HUES64 (cell line): ENCODE results near the gene STARD13.

ENCODE experiments used
- H3K27ac ChIP-seq: 2 replicates; pipeline ENCODE4 v1.7.0; 2013; ENCODE audit warnings: low read depth, low read length, inconsistent platforms
- H3K27me3 ChIP-seq: 2 replicates; pipeline ENCODE4 v1.6.1; 2013; ENCODE audit warnings: mild to moderate bottlenecking, low read length; ENCODE audit not compliant: insufficient read depth
- H3K36me3 ChIP-seq: 2 replicates; pipeline ENCODE4 v1.6.1; 2013; ENCODE audit warnings: mild to moderate bottlenecking, low read length; ENCODE audit not compliant: insufficient read depth
- H3K4me1 ChIP-seq: 2 replicates; pipeline ENCODE4 v1.6.1; 2013; ENCODE audit warnings: mild to moderate bottlenecking, low read length, moderate library complexity; ENCODE audit not compliant: insufficient read depth
- H3K4me3 ChIP-seq: 2 replicates; pipeline ENCODE4 v1.5.1; 2013; ENCODE audit warnings: mild to moderate bottlenecking, low read length, moderate library complexity
- H3K9ac ChIP-seq: 2 replicates; pipeline ENCODE4 v1.6.1; 2013; ENCODE audit warnings: mild to moderate bottlenecking, low read depth, low read length
- H3K9me3 ChIP-seq: 2 replicates; pipeline ENCODE4 v1.6.1; 2013; ENCODE audit warnings: low read depth, low read length; ENCODE audit not compliant: insufficient read depth
- WGBS: fragments of 150-250, 120-280 bp; methylation state at CpG from one replicate; pipeline ENCODE4 v1.1.7; 2013; ENCODE audit warnings: missing lambda C conversion rate; 5-methylcytosine and 5-hydroxymethylcytosine counted together

Gene STARD13

DNA sequence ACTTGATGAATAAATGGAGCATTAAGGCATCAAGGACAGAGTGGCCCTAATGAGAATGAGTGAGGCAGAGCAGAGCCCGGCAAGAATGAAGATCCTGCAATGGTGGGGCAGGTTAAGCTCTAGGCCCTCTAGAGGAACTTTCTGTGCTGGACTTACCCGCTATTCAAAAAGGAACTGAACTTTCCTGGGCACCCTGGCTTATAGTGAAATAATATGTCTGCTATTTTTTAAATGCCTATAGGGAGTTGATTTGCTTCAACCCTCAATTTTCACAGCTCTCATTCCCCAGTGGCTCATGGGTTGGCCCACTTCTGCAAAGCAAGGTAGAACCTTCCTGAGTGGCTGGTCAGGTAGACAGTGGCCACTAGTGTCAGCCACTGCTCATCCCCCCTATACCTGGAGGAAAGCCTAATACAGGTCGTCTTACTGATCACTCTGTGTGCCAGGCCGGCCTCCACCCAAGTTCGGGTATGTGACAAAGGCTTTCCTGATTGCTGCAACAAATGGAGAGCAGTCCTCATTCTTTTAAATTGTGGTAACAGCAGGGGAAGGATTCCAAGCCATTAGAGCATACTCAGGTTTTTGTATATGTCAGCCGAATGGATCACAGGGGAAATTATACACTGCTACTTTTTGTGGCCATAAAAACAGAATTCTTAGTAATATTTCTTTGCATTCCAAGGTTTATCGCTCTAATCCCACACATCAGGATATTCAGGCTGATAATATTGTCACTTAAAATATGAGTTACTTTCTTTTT, 166.4 kb downstream of the STARD13 start:
- no peaks in the 10 kb centered on the region for H3K9me3 ChIP-seq
- no peak overlapping the region for H3K4me3 ChIP-seq
- no peaks in the 10 kb centered on the region for H3K36me3 ChIP-seq
- peaks cover 14% of the 10 kb centered on the region for H3K4me1 ChIP-seq
- WGBS, result 82% methylated on average over 6 of the region's 7 CpGs
- no peak overlapping the region for H3K9ac ChIP-seq
- no peak overlapping the region for H3K27ac ChIP-seq
- no peaks in the 10 kb centered on the region for H3K27me3 ChIP-seq

DNA sequence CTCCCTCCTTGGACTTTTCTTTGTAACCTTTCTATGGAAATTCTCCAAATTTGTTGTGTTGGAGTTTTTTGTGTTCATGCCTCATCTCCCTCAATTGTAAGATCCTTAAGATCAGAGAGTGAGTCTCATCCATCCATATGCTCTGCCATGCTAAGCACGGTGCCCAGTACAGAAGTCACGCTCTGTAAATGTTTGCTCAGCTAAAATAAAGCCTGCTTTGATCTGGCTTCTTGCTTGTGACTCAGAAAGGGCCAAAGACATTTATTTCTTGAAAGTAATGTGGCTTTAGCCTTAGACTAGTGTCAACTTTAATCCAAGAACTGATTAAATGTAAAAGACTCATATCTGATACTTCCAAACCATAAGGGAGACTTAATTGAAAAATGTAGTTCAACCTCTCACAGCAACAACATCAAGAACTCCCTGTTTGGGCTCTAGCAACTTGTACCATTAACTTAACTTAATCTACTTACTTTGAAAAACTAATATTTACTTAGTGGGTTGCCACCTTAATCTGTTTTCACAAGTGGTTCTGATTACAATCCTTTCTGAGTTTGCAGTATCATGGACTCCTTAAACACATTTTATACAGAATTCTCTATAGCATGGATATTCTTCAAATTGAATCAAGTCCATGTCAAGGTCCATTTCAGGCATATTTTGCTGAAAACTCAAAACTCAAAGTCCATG, 169.1 kb downstream of the STARD13 start:
- Histone ChIP-seq H3K27me3 (no peaks in the 10 kb centered on the region), H3K9me3 (no peaks in the 10 kb centered on the region), H3K36me3 (no peaks in the 10 kb centered on the region), H3K4me3 (no peak overlapping the region), H3K9ac (no peak overlapping the region), H3K4me1 (no peaks in the 10 kb centered on the region), H3K27ac (no peak overlapping the region)
- 91% methylated on average over 2 of the region's 2 CpGs for WGBS

DNA sequence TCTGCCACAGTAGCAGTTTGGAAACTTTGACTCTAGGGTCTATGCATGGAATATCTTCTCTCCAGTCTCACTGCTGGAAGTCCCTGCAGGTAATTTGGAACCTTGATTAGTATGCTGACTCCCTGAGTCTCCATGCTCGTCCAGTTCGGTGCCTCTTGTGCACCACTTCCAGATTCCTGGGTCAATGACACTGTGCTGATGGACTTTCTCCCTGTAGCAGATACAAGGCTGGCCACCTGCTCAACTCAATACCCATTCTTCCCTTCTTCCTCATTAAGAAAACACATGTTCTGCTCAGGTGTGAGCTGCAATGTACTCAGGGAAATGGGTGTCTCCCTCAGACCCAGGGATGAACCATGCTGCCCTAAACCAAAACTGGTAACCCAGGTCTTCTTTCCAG, 170.3 kb downstream of the STARD13 start:
- H3K4me1 ChIP-seq, result no peaks in the 10 kb centered on the region
- H3K27ac ChIP-seq, result no peak overlapping the region
- no peaks in the 10 kb centered on the region for H3K27me3 ChIP-seq
- H3K9me3 ChIP-seq, result no peaks in the 10 kb centered on the region
- no peaks in the 10 kb centered on the region for H3K36me3 ChIP-seq
- H3K4me3 ChIP-seq, result no peak overlapping the region
- H3K9ac ChIP-seq, result no peak overlapping the region
- WGBS, result 95% methylated on average over 2 of the region's 2 CpGs

DNA sequence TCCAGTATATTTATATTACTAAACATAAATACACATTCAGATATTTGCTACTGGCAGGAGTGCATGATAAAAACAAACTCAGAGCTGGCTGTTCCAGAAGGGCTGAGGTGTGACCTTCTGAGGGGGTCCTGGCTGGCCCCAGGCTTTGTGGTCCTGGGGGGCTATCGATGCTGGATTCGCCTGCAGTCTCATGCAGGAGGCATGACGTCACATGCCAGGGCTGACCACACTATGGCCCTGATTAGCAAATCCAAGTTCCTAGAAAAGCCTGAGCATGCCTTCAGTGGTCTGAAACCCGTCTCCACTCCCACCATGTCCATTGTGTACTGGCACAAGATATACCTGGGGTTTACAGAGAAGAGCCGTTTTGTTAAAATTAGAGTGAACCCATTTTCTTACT, 171.4 kb downstream of the STARD13 start:
- H3K36me3 ChIP-seq, result no peaks in the 10 kb centered on the region
- no peaks in the 10 kb centered on the region for H3K27me3 ChIP-seq
- H3K9ac ChIP-seq, result no peak overlapping the region
- no peak overlapping the region for H3K27ac ChIP-seq
- 91% methylated on average over 5 of the region's 5 CpGs for WGBS
- no peaks in the 10 kb centered on the region for H3K4me1 ChIP-seq
- H3K4me3 ChIP-seq, result no peak overlapping the region
- no peaks in the 10 kb centered on the region for H3K9me3 ChIP-seq

DNA sequence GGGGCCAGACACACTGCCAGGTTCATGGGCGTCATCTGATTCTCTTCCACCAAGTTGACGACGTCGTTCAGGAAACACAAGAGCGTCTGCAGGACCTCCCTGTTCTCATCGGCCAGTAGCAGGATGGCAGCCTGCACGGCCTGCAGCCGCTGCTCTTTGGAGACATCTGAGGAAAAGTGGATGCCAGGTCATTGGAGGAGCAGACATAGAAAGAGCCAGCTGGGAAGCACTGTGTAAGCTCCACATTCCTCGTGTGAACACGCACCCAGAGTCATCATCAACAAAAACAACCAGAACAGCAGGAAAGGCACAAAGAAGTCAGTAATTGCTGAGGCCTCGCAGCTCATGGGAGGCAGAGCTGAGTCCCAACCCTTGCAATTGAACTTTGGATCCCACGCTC, 172.8 kb downstream of the STARD13 start:
- Histone ChIP-seq H3K9ac (no peak overlapping the region), H3K36me3 (no peaks in the 10 kb centered on the region), H3K9me3 (no peaks in the 10 kb centered on the region), H3K4me1 (no peaks in the 10 kb centered on the region), H3K27me3 (no peaks in the 10 kb centered on the region), H3K27ac (no peak overlapping the region), H3K4me3 (no peak overlapping the region)
- 96% methylated on average over 12 of the region's 12 CpGs for WGBS

DNA sequence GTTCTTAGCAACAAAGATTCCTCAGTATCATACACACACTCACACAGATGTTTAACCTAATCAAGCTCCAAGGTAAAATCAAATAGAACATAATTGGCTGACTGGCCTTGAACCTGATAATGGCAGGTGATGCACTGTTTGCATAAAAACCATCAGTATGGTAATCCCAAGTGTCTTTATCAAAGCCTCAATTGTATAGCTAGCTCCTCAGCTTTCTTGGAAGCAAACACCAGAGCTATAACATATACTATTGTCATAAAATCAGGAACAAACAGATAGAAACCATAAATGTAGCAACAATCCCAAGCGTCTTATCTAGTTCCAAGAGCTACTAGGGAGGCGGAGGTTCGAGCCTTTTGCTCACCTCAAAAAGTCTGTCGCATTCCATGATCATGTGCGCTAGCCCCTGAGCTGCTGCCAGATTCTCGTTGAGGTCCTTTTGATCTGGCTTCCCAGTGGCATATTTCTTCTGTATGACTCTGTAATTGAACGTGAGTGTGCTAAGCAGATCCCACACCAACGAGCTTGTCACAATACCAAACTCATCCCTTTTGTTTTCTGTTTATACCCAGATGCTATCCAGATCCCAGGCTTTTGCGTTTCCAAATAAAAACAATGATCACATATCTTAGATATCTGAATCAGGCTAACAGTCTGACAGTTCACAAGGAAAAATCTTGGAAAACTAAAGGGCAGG, 174.0 kb downstream of the STARD13 start:
- WGBS, result 92% methylated on average over 9 of the region's 9 CpGs
- H3K4me3 ChIP-seq, result no peak overlapping the region
- no peaks in the 10 kb centered on the region for H3K9me3 ChIP-seq
- no peaks in the 10 kb centered on the region for H3K4me1 ChIP-seq
- H3K27me3 ChIP-seq, result no peaks in the 10 kb centered on the region
- no peaks in the 10 kb centered on the region; the same call in 1 of the 2 replicates for H3K36me3 ChIP-seq
- no peak overlapping the region for H3K9ac ChIP-seq
- no peak overlapping the region for H3K27ac ChIP-seq

DNA sequence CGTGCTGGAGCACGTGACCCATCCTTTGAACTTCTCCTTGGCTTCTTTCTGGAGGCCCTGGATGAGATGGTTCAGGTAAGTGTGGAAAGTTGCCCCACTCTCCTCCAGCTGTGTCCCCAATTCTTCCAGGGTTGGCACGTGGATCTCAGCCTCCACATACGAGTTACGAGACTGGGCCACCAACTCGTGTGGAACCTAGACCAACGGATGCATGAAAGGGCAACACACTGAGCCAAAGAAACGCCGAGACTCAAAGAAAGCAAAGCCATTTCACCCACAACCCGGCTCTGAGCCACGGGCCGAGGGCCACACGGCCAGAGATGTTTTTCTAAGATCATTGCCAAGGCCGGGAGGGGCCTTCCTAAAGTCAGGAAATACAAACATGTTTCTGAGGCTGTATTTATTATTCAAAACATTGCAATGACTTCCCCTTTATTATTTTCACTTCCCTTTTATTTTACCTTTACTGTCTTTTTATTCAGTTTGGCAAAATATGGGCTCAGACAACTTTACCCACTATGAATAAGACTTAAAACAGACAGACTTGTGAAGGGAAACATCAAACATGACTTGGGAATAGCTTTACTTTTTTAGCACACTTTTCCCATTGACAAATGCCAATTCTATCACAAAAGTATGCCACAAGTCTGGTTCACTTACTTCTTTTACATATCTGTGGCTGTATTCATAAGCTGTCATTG, 174.7 kb downstream of the STARD13 start:
- Histone ChIP-seq H3K36me3 (no peaks in the 10 kb centered on the region; the same call in 1 of the 2 replicates), H3K27me3 (no peaks in the 10 kb centered on the region), H3K4me3 (no peak overlapping the region), H3K9ac (no peak overlapping the region), H3K9me3 (no peaks in the 10 kb centered on the region), H3K27ac (no peak overlapping the region), H3K4me1 (no peaks in the 10 kb centered on the region)
- 95% methylated on average over 14 of the region's 14 CpGs for WGBS

DNA sequence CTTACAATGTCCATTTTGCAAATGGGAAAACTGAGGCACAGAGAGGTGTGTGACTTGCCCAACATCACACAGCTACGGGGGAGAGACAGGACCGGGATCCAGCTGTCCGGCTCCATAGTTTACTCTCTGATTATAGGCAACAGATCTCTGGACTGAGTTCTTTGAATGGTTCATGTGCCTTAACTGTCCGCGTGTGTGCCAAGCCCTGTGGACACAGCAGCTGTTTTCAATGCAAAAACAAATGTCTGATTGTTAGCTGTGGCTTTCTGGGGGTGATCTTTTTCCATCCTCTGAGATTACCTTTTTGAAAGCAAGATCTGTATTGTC, 175.2 kb downstream of the STARD13 start:
- Histone ChIP-seq H3K4me1 (no peaks in the 10 kb centered on the region), H3K9me3 (no peaks in the 10 kb centered on the region), H3K4me3 (no peak overlapping the region), H3K27ac (no peak overlapping the region), H3K36me3 (no peaks in the 10 kb centered on the region; the same call in 1 of the 2 replicates), H3K9ac (no peak overlapping the region), H3K27me3 (no peaks in the 10 kb centered on the region)
- WGBS, result 94% methylated on average over 5 of the region's 5 CpGs

DNA sequence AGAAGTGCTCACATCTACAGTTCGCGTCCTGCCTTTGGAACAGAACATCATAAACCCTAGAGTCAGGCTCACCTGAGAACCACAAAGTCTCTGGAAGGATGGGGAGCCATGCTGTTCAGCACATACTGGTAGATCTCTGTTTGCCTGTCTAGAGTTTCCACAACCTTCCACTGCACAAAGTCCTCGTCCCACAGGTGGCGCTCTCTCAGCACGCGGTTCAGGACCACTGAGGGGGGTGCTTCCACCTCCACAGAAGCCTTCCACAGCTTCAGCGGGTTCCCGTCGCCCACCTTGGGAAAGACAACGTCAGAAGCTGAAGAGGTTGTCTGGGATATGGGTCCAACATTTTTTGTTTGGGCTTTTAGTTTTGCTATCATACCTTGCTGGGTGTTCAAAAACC, 175.8 kb downstream of the STARD13 start:
- Histone ChIP-seq H3K4me1 (no peaks in the 10 kb centered on the region), H3K27me3 (no peaks in the 10 kb centered on the region), H3K36me3 (no peaks in the 10 kb centered on the region; the same call in 1 of the 2 replicates), H3K27ac (no peak overlapping the region), H3K4me3 (no peak overlapping the region), H3K9me3 (no peaks in the 10 kb centered on the region), H3K9ac (no peak overlapping the region)
- 87% methylated on average over 10 of the region's 10 CpGs for WGBS

DNA sequence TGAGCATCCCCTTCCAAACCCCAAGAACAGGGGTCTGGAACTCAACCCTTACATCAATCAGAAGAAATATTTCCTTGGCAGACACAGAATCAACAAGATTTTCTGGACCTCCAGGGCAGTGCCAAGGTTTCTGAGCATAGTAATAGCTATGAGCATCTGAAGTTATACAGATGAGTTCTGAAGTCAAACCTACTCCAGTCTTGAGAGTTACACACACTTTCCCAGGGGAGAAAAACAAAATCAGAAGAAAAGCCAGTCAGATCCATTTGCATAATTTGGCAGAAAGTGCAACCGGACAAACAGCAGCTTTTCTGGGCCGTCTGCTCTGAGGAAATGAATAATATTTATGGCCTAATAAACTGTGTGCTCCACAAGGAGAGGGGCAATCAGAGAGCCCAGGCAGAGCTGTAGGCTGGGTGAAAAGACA, 176.3 kb downstream of the STARD13 start:
- H3K9ac ChIP-seq, result no peak overlapping the region
- no peaks in the 10 kb centered on the region for H3K9me3 ChIP-seq
- 98% methylated on average over 2 of the region's 2 CpGs for whole genome bisulfite sequencing
- no peak overlapping the region for H3K4me3 ChIP-seq
- H3K36me3 ChIP-seq, result no peaks in the 10 kb centered on the region; the same call in 1 of the 2 replicates
- no peaks in the 10 kb centered on the region for H3K4me1 ChIP-seq
- no peak overlapping the region for H3K27ac ChIP-seq
- no peaks in the 10 kb centered on the region for H3K27me3 ChIP-seq

DNA sequence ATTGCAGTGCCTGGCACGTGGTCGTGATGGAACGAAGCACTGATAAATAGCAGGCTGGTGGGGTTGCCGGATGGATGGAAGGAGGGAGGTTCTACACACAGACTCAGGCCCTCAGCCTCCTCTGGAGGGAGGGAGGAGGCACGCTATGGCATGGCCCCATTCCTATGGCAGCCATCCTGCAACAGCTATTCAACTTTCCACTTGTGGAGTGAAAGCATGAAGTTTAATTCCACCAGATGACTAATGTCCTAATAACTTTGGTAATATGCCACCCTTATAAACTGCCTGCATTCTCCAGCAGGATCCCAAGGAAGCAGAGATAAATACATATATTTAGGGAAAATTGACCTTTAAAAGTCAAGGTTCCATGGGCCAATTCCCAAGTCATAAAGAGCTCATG, 176.9 kb downstream of the STARD13 start:
- H3K9me3 ChIP-seq, result no peaks in the 10 kb centered on the region
- H3K36me3 ChIP-seq, result no peaks in the 10 kb centered on the region; the same call in 1 of the 2 replicates
- no peak overlapping the region for H3K9ac ChIP-seq
- H3K4me3 ChIP-seq, result no peak overlapping the region
- H3K4me1 ChIP-seq, result no peaks in the 10 kb centered on the region
- 96% methylated on average over 4 of the region's 5 CpGs for WGBS
- no peak overlapping the region for H3K27ac ChIP-seq
- H3K27me3 ChIP-seq, result no peaks in the 10 kb centered on the region
